GM19193 (cell line): ENCODE data around the gene MRPL44.

Source experiments
- POLR2A ChIP-seq: IDR thresholded peaks from 4 replicates; pipeline ENCODE4 v1.6.1; 2011; ENCODE audit not compliant: insufficient read depth, insufficient read length; ENCODE audit errors: extremely low read depth

MRPL44 gene

DNA sequence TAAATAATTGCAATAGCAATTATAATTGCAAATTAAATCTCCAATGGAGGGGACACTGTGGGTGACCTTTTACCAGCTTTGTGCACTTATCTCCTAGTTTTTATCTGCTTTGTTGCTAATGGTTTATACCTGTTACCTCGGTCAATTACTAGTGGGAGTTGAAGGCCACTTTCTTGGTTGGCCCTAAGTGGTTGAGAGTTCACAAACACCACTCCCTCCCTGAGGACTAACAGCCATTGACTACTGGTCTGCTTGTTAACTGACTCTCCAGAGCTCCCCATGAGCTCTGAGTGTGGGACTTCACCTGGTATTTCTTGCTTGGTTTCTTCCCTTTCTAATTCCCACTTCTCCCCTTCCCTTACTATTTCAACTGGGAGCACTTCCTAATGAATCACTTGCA is 54.6 kb downstream of the MRPL44 start:
- no peak for TF ChIP-seq POLR2A

DNA sequence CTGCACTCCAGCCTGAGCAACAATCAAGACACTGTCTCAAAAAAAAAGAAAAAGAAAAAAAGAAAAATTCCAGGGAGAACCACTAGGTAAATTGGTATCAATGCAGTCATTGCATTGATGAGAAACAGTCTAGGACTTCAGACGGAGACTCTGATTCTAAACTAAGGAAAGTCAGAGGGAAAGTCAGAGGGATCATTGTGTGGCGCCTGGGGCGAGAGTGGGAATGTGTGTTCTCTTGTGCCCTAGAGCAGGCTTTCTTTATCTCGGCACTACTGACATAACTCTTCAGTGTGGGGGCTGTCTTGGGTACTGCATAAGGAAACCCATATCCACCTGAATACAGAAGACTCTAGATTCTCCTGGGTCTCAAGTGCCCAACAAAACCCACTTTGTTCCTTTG is 57.1 kb downstream of the MRPL44 start:
- TF ChIP-seq POLR2A, result no peak

DNA sequence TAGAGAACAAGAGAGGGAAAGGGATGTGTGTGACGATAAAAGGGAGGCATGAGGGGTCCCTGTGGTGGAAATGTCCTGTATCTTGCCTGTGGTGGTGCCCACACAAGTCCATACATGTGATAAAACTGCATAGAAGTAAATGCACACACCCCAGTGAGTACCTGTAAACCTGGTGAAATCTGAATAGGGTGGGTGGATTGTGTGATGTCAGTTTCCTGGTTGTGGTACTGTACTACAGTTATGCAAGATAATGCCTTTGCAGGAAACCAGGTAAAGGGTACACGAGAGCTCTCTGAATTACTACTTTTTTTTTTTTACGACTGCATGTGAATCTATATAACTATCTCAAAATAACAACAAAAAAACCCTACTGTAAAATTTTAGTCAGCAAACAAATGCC is 59.7 kb downstream of the MRPL44 start:
- TF ChIP-seq POLR2A, result no peak
